GM13977 (cell line): ENCODE measurements around the gene SWI5.

Experiments used
- DNase-seq: peaks from one replicate; pipeline ENCODE4 v3.0.0; 2012; ENCODE audit warnings: low spot score
- in situ Hi-C: fragments of 300-500 bp; cut with MboI; formaldehyde crosslinking; loops from one replicate; pipeline ENCODE4 v1.12.0; 2022; ENCODE audit warnings: low sequenced_read_pairs, low pct_unique_long_range_greater_than_20kb, mixed read lengths, inconsistent platforms; ENCODE audit not compliant: unreplicated experiment
- TF ChIP-seq, protein P1 (sequence below): IDR thresholded peaks from 2 replicates; pipeline ENCODE4 v1.5.1; 2012; ENCODE audit warnings: mild to moderate bottlenecking, control low read depth; ENCODE audit not compliant: insufficient read depth; ENCODE audit errors: extremely low read depth, missing control alignments

Gene SWI5

DNA sequence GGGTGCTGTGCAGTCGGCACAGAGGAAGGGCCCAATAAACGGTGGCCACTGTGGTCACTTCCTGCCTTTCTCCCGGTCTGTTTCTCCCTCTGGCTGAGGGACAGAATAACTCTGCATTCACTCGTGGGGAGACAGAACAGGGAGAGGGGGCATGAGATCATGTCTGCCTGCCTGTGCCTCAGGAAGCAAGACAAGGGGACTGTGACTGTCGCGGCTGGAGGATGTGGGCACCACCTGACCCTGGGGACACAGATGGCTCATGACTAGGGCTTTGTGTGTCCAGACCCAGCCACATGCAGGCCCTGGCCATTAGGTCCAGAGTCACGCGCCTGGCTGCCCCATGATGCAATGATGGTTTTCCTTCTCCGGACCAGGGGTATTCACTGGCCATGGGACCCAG is 40.3 kb downstream of the SWI5 start:
- TF ChIP-seq, protein P1, sequence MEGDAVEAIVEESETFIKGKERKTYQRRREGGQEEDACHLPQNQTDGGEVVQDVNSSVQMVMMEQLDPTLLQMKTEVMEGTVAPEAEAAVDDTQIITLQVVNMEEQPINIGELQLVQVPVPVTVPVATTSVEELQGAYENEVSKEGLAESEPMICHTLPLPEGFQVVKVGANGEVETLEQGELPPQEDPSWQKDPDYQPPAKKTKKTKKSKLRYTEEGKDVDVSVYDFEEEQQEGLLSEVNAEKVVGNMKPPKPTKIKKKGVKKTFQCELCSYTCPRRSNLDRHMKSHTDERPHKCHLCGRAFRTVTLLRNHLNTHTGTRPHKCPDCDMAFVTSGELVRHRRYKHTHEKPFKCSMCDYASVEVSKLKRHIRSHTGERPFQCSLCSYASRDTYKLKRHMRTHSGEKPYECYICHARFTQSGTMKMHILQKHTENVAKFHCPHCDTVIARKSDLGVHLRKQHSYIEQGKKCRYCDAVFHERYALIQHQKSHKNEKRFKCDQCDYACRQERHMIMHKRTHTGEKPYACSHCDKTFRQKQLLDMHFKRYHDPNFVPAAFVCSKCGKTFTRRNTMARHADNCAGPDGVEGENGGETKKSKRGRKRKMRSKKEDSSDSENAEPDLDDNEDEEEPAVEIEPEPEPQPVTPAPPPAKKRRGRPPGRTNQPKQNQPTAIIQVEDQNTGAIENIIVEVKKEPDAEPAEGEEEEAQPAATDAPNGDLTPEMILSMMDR, result no peak
- DNase-seq, result no peak
- in situ Hi-C loops, result no loop called here

DNA sequence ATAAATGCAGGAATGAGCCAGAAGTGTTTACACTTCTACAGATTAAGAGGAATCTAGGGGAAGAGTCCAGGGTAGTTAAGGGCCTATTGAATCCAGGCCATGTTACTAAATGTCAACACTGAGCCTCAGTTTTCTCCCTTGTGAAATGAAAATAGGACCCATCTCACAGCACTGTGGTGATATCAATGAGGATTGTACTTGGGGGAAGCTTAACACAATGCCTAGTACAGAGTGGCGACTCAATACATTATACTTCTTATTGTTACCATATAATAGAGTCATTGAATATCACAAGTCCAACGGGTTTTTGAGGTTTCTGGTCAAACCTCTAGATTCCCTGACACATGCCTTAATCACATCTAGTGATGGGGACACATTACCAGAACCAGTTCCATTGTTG is 41.6 kb downstream of the SWI5 start:
- no peak for DNase-seq
- TF ChIP-seq, protein P1, result no peak
- in situ Hi-C loops, result no loop called here

DNA sequence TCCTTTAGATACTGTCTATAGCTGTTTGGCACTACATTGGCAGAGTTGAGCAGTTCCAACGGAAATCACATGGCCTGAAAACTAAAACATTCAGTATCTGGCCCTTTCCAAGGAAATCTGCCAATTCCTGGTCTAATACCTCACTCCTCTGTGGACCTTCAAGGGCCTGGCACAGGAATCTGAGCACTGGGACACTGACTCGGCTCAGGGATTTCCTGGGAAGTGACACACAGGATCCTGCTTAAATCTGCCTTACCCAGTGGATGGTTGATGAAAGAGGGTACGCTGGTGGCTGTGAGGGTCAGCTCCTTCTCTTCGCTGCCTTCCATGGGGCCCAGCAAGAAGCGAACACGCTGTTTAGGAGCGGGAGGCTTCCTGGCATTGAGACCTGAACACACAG is 45.3 kb downstream of the SWI5 start:
- in situ Hi-C loops, result no loop called here
- TF ChIP-seq, protein P1, result no peak
- DNase-seq, result no peak

DNA sequence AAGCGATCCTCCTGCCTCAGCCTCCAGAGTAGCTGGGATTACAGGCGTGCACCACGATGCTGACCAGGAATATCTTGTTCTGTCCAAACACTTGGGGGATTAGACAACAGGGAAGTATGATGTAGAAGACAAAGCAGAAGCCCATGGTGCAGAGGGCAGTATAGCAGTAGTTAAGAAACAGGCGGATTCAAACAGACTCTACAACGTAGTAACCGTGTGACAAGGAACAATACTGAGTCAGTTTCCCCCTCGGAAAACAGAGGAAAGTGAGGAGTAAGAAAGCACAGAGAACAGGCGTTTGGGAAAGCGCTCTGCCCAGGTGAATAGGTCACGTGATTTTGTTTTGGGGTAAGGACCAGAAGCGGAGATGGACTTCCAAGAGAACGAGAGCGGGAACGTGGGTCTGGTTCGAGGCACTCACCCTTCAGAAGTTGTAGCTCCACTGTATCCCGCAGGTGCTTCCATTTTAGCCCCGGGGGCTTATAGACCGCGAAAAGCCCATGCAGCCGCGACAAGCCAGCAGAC is 45.9 kb downstream of the SWI5 start:
- no peak for DNase-seq
- TF ChIP-seq, protein P1, result no peak
- in situ Hi-C loops, result no loop called here

DNA sequence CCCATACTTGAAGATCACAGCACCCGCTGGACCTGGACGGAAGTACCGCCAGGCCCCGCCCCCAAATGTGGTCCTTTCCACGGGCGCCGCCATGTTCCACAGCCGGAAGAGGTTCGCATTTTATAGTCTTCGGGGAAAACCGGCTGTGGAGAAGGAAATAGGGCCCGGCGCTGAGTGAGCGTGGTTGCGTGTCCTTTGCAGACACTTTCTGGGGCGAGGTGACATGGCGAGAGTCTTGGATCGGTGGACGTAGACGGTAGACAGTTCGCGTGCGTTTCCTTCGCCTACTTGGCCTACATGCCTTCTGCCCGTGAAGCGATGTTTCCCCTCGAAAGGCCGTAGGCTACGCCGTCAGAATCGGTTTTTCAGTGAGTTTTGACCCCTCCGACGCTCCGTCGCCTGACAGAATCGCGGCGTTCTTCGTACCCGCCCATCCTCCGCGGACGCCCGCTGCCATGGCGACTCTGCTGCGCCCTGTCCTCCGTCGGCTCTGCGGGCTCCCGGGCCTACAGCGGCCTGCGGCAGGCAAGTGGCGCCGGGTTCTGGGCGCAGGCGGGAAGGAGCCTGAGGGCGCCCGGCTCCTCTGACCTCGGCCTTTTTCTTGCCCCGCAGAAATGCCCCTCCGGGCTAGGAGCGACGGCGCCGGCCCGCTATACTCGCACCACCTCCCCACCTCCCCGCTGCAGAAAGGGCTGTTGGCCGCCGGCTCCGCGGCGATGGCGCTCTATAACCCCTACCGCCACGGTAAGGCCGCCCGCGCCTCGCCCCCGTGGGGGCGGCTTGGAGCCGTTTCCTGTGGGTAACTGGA is 46.5 kb downstream of the SWI5 start, which contains the start of the genes COQ4 and TRUB2:
Gene COQ4 (plus strand): TSS at position 436 of the 808 bp plus-strand sequence. CDS start 20 bp downstream, at position 456.
Gene TRUB2 (minus strand): TSS at position 44 of the 808 bp plus-strand sequence. CDS start 39 bp downstream, at position 5.
- in situ Hi-C loops, result no loop called here
- TF ChIP-seq, protein P1, result no peak
- peak; percentile 97 for DNase-seq

DNA sequence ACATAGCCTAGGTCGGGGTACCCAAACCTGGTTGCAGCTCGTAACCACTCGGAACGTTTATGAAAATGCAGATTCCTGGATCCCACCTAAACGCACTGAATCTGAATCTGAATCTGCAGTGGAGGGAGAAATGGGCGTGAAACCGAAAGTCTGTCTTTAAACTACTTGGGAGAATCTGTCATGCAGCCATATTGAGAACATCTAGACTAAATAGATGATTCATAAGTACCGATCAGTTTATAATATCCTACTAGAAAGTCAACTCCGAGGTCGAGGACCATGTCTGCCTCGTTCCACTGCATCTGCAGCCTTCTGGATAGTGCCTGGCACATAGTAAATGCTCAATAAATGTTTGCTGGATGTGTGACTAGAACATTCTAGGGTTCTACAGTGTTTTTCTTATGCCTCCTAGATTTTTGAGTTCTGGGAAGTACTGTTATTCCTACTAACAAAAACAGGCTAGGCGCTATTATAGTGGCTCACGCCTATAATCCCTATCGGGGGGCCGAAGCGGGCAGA is 47.2 kb downstream of the SWI5 start:
- in situ Hi-C loops, result no loop called here
- TF ChIP-seq, protein P1, result no peak
- DNase-seq, result peak; percentile 51
